Fibroblast of lung (primary cell): Measurements from ENCODE around the gene SEMA3D.

ENCODE experiments used
- EZH2 ChIP-seq: IDR thresholded peaks from 2 replicates; pipeline ENCODE4 v1.5.1; 2012; ENCODE audit warnings: low read length, control low read depth, mild to moderate bottlenecking; ENCODE audit errors: missing control alignments
- TF ChIP-seq, protein P1 (sequence below), 2 donors: IDR thresholded peaks in 1 of 2; conservative IDR thresholded peaks in 1 of 2; 1 replicate in 1 of 2; 2 replicates in 1 of 2; pipeline ENCODE4 v1.5.1; 2011 to 2012; ENCODE audit warnings: low read length in 2 of 2, control low read depth in 1 of 2, inconsistent platforms in 1 of 2, low read depth in 1 of 2, mild to moderate bottlenecking in 1 of 2

- TF ChIP-seq, protein P1, sequence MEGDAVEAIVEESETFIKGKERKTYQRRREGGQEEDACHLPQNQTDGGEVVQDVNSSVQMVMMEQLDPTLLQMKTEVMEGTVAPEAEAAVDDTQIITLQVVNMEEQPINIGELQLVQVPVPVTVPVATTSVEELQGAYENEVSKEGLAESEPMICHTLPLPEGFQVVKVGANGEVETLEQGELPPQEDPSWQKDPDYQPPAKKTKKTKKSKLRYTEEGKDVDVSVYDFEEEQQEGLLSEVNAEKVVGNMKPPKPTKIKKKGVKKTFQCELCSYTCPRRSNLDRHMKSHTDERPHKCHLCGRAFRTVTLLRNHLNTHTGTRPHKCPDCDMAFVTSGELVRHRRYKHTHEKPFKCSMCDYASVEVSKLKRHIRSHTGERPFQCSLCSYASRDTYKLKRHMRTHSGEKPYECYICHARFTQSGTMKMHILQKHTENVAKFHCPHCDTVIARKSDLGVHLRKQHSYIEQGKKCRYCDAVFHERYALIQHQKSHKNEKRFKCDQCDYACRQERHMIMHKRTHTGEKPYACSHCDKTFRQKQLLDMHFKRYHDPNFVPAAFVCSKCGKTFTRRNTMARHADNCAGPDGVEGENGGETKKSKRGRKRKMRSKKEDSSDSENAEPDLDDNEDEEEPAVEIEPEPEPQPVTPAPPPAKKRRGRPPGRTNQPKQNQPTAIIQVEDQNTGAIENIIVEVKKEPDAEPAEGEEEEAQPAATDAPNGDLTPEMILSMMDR (conservative IDR thresholded peaks at IDR 0.05 in 1 of 2, IDR thresholded peaks at IDR 0.05 in 1 of 2; ENCODE audit: low read depth in 1 of 2, low read length in 2 of 2) = no peak
- no peak for TF ChIP-seq EZH2
These were observed 130.9 kb downstream of the SEMA3D start for GRCh38 chr7:85055906-85056305.
